GM19463 (cell line): ENCODE data around the gene CEP126.

Experiments used
- ATAC-seq: cut with Tn5 transposase; IDR thresholded peaks from one replicate; pipeline ENCODE4 v1.9.1; 2021; ENCODE audit warnings: mild to moderate bottlenecking, moderate library complexity; ENCODE audit not compliant: unreplicated experiment

Gene CEP126

DNA sequence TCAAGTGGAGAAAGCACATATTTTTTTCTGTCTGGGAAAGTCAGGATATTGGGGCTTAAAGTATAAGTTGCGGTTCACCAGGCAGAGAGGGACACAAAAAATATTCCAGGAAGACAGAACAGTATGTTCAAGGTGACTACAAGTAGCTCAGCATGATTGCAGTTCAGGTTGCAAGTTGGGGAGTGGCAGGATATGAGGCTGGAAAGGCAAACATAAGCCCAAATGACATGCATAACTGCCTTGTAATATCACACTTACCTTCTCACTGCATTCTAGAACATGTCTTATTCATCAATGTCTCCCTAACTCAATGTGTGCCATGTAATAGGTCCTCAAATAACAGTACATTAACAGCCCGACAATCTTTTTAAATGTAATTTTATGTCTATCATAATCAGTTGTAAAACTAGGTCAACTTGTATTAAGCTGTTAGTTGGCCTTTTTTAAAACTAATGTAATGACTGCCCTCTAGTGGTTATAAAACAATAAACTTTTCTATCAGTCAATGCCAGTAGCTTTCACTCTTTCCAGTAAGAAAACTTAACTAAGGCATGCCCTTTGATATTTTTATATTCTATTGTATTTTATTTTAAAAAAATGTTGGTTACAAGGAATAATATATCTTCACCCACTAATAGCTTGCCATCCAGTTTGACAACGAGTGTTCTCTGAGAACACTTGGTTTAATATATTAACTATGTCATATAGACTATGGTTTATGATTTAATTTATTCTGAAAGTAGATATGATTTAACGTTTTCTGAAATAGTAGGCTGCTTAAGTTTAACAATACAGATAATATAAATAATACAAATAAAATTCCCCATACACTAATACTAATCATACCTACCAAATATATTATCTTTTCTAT lies 93.0 kb downstream of the CEP126 start:
- no peak for ATAC-seq

DNA sequence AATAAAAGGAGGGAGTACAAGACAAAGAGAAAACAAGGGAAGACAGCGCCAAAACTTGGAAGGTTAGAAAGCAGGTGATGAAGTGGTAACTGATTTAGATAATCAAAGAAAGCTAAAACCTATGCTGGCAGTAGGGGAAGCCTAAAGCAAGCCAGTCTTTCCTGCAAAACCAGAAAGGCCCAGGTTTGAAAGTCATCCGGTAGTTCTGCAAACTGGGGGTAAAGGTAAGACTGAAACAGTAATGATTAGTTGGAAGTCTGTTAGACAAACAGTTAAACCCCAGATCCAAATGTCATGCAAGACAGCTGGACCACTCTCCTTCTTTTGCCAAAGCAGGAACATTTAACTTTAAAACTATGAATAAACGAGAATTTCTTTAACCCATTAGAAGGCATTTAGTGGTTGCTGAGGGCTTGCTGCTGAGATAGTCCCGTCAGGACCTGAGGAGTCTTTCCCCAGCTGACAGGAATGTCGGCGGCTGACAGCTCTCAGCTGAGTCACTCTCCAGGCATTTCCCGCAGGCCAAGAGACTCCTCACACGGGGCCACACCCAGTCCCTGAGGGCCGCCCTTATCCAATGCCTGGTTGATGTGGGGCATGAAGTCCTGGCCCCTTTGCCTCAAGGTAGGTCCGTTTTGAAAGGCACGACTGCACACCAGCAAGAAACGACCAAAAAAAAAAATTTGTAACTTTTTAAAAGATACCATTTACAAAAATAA lies 96.1 kb downstream of the CEP126 start:
- ATAC-seq: no peak

DNA sequence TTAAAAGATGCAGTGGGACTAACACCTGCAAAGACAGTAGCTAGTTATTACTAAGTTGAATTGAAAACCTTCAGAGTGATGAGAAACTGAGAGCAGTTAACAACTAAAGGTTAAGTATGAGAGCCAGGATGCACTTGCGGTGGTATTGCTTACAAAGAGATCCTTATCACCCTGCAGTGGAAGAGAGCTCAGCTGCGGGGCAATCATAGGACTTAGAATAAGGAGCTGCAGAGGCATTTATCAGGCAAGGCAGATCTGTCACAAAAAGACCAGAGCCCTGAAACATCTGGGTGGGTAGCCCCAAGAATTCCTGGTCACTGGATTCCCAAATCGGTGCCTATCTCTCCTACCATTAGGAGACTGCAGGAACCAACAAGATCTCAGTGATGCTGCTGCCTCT lies 98.1 kb downstream of the CEP126 start:
- no peak for ATAC-seq

DNA sequence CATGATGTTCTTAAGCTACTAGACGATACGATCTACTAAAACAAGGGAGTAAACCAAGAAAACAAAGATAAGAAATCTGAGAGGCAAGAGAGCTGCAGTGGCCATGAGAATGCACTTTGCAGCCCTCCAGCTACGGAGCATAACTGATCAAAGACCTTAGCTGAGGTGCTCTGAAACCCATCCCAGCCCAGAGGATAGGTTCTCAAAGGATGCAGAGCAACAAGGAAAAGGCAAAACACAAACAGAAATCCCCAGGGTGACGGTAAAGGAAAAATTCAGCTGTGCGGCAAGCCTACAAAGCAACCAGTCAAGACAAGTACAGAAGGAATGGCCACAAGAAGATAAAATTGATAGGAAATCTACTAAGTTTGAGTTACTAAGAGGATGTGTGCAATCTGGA lies 99.9 kb downstream of the CEP126 start:
- ATAC-seq: no peak

DNA sequence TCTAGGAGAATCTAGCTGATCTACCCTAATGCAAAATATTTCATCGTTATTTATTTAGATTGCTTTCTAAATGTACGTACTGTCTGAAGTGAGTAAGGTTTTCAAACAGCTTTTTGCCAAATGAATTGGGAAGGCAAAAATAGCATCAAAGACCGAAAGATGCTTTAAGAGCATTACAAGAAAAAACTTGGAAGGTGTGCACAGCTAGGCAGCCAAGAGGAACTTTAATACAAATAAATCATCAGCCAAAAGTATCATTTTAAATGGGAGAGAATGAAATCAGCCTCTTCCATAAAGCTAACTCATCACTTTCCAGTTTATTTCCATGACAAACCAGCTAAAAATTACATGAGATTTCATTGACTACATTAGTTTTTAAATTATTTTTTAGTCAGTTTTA lies 102.2 kb downstream of the CEP126 start:
- no peak for ATAC-seq

DNA sequence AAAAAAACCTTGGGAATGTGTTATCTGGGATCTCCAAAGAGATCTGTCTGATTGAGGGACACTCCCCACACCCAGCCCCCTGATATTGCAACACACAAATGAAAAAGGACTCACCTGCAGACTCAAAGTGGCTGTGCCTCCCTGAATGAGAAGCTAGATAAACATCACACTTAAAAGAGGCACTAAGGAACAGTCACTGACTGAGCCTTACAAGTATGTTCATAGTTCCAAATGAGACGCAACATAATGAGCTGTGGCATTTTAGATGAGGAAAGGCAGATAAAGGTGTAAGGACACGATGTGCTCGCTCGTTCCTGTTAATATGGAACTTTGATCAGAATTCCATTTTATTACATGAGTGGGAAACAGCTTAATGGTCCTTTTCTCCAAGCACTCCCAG lies 111.4 kb downstream of the CEP126 start:
- ATAC-seq: no peak

DNA sequence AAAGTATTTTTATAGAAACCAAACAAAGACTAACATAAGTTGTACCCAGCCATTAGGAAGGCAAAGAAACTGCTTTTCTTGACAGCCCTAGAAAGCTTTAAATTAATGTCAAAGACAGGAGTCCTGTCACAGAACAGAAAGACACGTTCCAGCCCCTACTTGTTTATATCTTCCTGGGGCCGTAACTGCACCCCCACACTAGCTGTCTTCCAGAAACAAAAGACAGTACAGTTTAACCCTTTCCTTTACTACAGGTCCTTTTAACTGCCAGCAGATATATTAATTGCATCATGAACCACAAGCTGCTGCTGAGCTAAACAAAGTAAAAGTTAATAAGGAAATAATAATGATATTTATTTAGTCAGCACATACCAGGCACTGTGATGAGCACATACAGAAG lies 112.1 kb downstream of the CEP126 start:
- no peak for ATAC-seq

DNA sequence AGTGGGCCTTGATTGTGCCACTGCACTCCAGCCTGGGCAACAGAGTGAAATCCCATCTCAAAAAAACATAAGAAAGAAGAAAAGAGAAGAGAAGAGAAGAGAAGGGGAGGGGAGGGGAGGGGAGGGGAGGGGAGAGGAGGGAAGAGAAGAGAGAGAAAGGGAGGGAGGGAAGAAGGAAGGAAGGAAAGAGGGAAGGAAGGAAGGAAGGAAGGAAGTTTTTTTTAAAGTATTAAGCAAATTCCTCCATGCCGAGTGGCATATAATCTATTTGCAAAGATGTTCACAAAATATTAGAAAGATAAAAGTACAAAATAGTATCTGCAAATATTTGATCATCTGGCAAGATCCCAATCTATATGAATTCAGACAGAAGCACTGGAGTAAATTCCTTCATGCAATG lies 121.9 kb downstream of the CEP126 start:
- ATAC-seq: no peak

DNA sequence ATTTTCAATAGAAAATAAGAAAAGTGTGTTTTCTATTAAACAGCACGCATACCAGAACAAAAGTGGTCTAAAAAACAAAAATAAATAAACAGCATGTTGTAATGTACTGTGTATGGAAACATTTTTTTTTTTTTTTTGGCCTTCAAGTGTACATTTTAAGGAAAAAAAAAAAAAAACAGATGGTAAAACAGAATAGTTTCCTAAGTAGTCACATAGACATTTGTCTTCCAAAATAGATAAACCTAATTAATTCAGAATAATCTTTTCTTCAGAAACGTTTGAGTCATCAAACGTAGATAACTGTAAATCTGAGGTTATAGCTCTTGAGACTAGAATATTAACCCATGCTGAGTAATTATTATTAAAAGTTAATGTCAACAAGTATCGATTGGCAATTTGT lies 132.0 kb downstream of the CEP126 start:
- no peak for ATAC-seq

DNA sequence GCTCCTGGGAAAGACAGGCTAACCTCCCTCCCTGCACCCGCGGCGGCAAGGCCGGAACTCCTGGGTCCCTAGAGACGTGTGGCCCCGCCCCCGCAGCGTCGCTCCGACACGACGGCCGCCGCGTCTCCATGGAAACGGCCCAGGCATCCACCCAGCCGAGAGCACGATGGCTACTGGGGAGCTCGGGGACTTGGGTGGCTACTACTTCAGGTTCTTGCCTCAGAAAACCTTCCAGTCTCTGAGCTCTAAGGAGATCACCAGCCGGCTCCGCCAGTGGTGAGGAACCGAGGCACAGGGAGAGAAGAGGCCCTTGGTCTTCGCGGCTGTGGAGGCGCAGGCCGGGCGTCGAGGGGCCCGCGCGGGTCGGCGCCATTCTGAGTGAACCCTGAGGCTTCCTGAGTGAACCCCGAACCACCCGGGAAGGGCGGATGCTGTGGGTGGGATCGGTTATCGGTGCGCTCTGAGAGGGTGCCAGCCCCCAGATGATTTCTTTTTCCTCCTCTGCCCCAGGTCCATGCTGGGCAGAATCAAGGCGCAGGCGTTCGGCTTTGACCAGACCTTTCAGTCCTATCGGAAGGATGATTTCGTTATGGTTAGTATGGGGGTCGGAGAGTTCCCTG lies 132.6 kb downstream of the CEP126 start, which contains the start of gene CFAP300:
CFAP300 (plus strand) TSS at position 133 of the 620 bp plus-strand sequence; CDS start at position 167, 34 bp downstream.
- ATAC-seq: no peak
